ENCODE data around the gene ROM1.
"Not testable (repeated sequence)": the region's sequence is repeated elsewhere in the genome, so short reads cannot be mapped to it uniquely, and the experiment has no call there.

The ROM1 gene

GRCh38 chr11:62612366-62613290 is at the start of gene ROM1, which contains the start of gene EML3:
TSS of gene ROM1 (plus strand) at chr11:62613257. CDS start at chr11:62613282, 25 bp downstream.
TSS of gene EML3 (minus strand) at chr11:62612775. CDS start at chr11:62612457, 318 bp downstream.
- peak; percentile 86 for DNase-seq

- no peak for DNase-seq
Measured at GRCh38 chr11:62565100-62565802, 47.8 kb upstream of the ROM1 start.

- DNase-seq = no peak
Measured at GRCh38 chr11:62566247-62566646, 46.8 kb upstream of the ROM1 start.

GRCh38 chr11:62567018-62567633 is 45.9 kb upstream of the ROM1 start:
- no peak for DNase-seq

- DNase-seq = no peak
Measured at GRCh38 chr11:62569611-62570010, 43.4 kb upstream of the ROM1 start.

- DNase-seq = not testable (repeated sequence)
Measured at GRCh38 chr11:62570903-62571302, 42.2 kb upstream of the ROM1 start.

- not testable (repeated sequence) for DNase-seq
Measured at GRCh38 chr11:62571493-62571892, 41.6 kb upstream of the ROM1 start.

GRCh38 chr11:62572431-62572830 is 40.6 kb upstream of the ROM1 start:
- DNase-seq = no peak

GRCh38 chr11:62573006-62573591 is 40.0 kb upstream of the ROM1 start:
- DNase-seq = no peak

- DNase-seq = peak; percentile 99
Measured at GRCh38 chr11:62573592-62574362, 39.3 kb upstream of the ROM1 start, which contains the start of gene EEF1G. TSS of gene EEF1G (minus strand) at chr11:62573891. CDS start at chr11:62573842, 49 bp downstream.

- DNase-seq = peak; percentile 32
Measured at GRCh38 chr11:62574363-62575071, 38.5 kb upstream of the ROM1 start.

GRCh38 chr11:62575156-62575555 is 37.9 kb upstream of the ROM1 start:
- DNase-seq = peak; percentile 31

GRCh38 chr11:62575837-62576236 is 37.2 kb upstream of the ROM1 start:
- no peak for DNase-seq

- DNase-seq = no peak
Measured at GRCh38 chr11:62577046-62577714, 35.9 kb upstream of the ROM1 start.

- DNase-seq = no peak
Measured at GRCh38 chr11:62578541-62578940, 34.5 kb upstream of the ROM1 start.

GRCh38 chr11:62579252-62579651 is 33.8 kb upstream of the ROM1 start:
- no peak for DNase-seq

GRCh38 chr11:62580959-62581715 is 31.9 kb upstream of the ROM1 start:
- DNase-seq = no peak

GRCh38 chr11:62581735-62582134 is 31.3 kb upstream of the ROM1 start:
- not testable (repeated sequence) for DNase-seq

GRCh38 chr11:62585356-62585755 is 27.7 kb upstream of the ROM1 start:
- DNase-seq = not testable (repeated sequence)
